HG03354 (cell line): ENCODE data around the gene CCAR1.
"Not testable (repeated sequence)": the region's sequence is repeated elsewhere in the genome, so short reads cannot be mapped to it uniquely, and the experiment has no call there.

Source experiments
- ATAC-seq: cut with Tn5 transposase; IDR thresholded peaks from one replicate; pipeline ENCODE4 v1.9.1; 2021; ENCODE audit warnings: mild to moderate bottlenecking; ENCODE audit not compliant: unreplicated experiment, poor library complexity, severe bottlenecking

Gene CCAR1

GRCh38 chr10:68826764-68827591 lies 105.9 kb downstream of the CCAR1 start, which contains the start of gene STOX1:
Gene STOX1, plus strand, starts transcription at chr10:68827531. Its CDS starts 93 bp downstream, at chr10:68827624.
- peak; percentile 77 for ATAC-seq

GRCh38 chr10:68827592-68827959 lies 106.5 kb downstream of the CCAR1 start:
- not testable (repeated sequence) for ATAC-seq

- peak; percentile 47 for ATAC-seq
Measured at GRCh38 chr10:68828083-68828601, 107.1 kb downstream of the CCAR1 start.

GRCh38 chr10:68828833-68829232 lies 107.8 kb downstream of the CCAR1 start:
- no peak for ATAC-seq

GRCh38 chr10:68829521-68829920 lies 108.5 kb downstream of the CCAR1 start:
- no peak for ATAC-seq

GRCh38 chr10:68829952-68830351 lies 108.9 kb downstream of the CCAR1 start:
- ATAC-seq = no peak

GRCh38 chr10:68831961-68832455 lies 111.0 kb downstream of the CCAR1 start:
- ATAC-seq = no peak

- no peak for ATAC-seq
Measured at GRCh38 chr10:68832601-68833000, 111.6 kb downstream of the CCAR1 start.

GRCh38 chr10:68837626-68838322 lies 116.7 kb downstream of the CCAR1 start:
- no peak for ATAC-seq

GRCh38 chr10:68840650-68841049 lies 119.6 kb downstream of the CCAR1 start:
- ATAC-seq = not testable (repeated sequence)
